Measurements from ENCODE around the gene ROPN1L.

GRCh38 chr5:10446490-10446889, 4.8 kb downstream of the ROPN1L start:
- TF ChIP-seq CTCF (IDR thresholded peaks at IDR 0.05) (no peak), POLR2A (IDR thresholded peaks at IDR 0.05) (no peak)
